Epithelial cell of esophagus (primary cell): Measurements from ENCODE around the gene BYSL.

Source experiments
- DNase-seq: peaks from one replicate; pipeline ENCODE4 v3.0.0; 2010; ENCODE audit warnings: low read depth
- H3K4me3 ChIP-seq: 2 replicates; pipeline ENCODE4 v1.5.1; 2011; ENCODE audit warnings: mild to moderate bottlenecking, low read length, control low read depth
- TF ChIP-seq, protein P1 (sequence below): IDR thresholded peaks from 2 replicates; pipeline ENCODE4 v1.5.1; 2011; ENCODE audit warnings: low read depth, mild to moderate bottlenecking, low read length, control low read depth, inconsistent platforms; ENCODE audit not compliant: insufficient read depth; ENCODE audit errors: missing control alignments

Gene BYSL

GRCh38 chr6:41881506-41881905 is 39.8 kb upstream of the BYSL start:
- TF ChIP-seq, protein P1, sequence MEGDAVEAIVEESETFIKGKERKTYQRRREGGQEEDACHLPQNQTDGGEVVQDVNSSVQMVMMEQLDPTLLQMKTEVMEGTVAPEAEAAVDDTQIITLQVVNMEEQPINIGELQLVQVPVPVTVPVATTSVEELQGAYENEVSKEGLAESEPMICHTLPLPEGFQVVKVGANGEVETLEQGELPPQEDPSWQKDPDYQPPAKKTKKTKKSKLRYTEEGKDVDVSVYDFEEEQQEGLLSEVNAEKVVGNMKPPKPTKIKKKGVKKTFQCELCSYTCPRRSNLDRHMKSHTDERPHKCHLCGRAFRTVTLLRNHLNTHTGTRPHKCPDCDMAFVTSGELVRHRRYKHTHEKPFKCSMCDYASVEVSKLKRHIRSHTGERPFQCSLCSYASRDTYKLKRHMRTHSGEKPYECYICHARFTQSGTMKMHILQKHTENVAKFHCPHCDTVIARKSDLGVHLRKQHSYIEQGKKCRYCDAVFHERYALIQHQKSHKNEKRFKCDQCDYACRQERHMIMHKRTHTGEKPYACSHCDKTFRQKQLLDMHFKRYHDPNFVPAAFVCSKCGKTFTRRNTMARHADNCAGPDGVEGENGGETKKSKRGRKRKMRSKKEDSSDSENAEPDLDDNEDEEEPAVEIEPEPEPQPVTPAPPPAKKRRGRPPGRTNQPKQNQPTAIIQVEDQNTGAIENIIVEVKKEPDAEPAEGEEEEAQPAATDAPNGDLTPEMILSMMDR: no peak
- H3K4me3 ChIP-seq: no peak overlapping the region
- no peak for DNase-seq

DNA sequence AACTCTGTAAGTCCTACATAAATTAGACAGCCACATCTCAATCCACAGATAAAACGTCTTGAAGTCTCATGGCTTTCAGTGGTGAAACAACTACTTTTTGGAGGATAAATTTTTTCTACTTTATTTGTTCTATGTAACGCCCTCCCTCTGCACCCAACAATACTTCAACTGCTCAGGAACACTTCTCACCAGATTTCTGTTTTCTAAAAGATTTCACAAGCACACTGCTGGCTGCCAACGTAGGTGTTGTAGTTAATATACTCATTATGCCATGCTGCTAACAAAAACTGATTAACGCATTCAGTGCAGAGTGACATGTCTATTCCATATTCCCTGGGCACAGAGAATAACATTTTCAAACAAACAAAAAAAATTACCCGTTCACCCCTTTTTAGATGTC is 36.3 kb upstream of the BYSL start:
- TF ChIP-seq, protein P1: no peak
- H3K4me3 ChIP-seq: no peak overlapping the region

DNA sequence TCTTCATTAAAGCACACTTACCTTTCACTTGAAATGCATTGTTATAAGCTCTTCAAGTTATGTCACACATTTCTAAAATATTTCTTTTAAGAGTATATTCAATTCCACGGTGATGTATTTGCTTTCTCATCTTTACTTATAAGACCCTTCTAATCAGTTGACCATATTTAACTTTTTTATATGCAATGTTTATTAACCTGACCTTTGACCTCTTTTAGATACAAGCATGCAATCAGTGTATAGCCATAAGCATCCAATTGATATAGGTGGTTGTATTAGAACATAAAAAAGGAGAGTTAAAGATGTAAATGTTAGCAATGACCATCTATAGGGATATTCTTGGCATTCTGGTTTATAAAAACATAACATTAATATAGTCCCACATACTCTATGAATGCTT is 35.4 kb upstream of the BYSL start:
- DNase-seq: no peak

More for the DNA sequence above, 36.3 kb upstream of the BYSL start:
- no peak for DNase-seq

GRCh38 chr6:41887331-41887751 is 34.0 kb upstream of the BYSL start:
- TF ChIP-seq, protein P1: no peak
- DNase-seq: no peak
- H3K4me3 ChIP-seq: no peak overlapping the region

More for the DNA sequence above, 35.4 kb upstream of the BYSL start:
- H3K4me3 ChIP-seq: no peak overlapping the region
- TF ChIP-seq, protein P1: no peak

DNA sequence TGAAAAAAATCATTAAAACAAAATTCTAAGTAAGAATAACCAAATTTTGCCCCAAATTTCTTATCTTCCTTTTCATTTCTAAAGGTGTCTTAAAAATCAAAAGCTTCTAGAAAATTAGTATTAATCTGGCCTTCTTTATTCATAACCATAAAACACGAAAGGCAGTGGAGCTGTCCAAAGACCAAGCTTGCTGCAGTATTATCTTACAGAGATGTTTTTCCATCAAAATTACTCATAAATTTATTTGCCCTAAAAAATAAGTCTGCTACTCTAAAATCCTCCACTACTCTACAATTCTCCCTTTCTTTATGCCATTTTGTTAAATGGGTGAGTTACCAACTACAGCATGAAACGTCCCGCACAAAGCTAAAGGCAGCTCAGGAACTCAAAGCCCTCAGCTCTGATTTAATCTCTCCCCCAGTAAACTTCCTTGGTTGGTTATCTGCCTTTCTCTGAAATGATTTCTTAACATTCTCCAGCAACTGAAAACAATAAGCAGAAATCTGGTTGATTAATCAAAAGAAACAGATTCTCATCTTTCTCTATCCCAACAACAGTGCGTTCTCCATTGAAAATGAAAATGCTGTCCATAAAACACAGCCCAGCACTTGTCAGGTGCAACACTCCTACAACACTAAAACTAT is 28.3 kb upstream of the BYSL start:
- TF ChIP-seq, protein P1: no peak
- no peak overlapping the region for H3K4me3 ChIP-seq
- no peak for DNase-seq

- peak; percentile 37 for DNase-seq
- TF ChIP-seq, protein P1: no peak
- H3K4me3 ChIP-seq: peak overlapping the region; percentile 80
These were observed 26.7 kb upstream of the BYSL start for GRCh38 chr6:41894366-41895299.
